ENCODE measurements around the gene CC2D1A.

- TF ChIP-seq, protein P1, sequence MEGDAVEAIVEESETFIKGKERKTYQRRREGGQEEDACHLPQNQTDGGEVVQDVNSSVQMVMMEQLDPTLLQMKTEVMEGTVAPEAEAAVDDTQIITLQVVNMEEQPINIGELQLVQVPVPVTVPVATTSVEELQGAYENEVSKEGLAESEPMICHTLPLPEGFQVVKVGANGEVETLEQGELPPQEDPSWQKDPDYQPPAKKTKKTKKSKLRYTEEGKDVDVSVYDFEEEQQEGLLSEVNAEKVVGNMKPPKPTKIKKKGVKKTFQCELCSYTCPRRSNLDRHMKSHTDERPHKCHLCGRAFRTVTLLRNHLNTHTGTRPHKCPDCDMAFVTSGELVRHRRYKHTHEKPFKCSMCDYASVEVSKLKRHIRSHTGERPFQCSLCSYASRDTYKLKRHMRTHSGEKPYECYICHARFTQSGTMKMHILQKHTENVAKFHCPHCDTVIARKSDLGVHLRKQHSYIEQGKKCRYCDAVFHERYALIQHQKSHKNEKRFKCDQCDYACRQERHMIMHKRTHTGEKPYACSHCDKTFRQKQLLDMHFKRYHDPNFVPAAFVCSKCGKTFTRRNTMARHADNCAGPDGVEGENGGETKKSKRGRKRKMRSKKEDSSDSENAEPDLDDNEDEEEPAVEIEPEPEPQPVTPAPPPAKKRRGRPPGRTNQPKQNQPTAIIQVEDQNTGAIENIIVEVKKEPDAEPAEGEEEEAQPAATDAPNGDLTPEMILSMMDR (IDR thresholded peaks at IDR 0.05) = no peak
- TF ChIP-seq EP300 (IDR thresholded peaks at IDR 0.05) = no peak
Observed at GRCh38 chr19:13942023-13942684, 36.2 kb downstream of the CC2D1A start.

Measured in tibial nerve (tissue), 4 donors.